HCT116 (cell line): ENCODE data around the gene NTNG1. TPM values are rescaled to one million over a fixed set of nuclear protein-coding genes. Genes with fewer than 3 reads are reported as not detected.

ENCODE experiments used
- ATAC-seq: fragments of 200-7000 bp; cut with Tn5 transposase; 2 replicates; pipeline ENCODE4 v1.9.1; 2020; ENCODE audit warnings: mild to moderate bottlenecking, moderate library complexity
- BruUV-seq: library from RNA; stranded (reverse); fragments of 400-500 nt; replicated peaks from 2 replicates; lab custom pipeline; 2021; lab: Mats Ljungman, UMichigan
- CTCF ChIA-PET: fragments of 300-600 bp; sonication (Branson Sonifier 250); formaldehyde crosslinking; loops from one replicate; lab custom pipeline; 2021; ENCODE audit warnings: antibody characterized with exemption; lab: Charles Lee
- POLR2A ChIA-PET: fragments of 300-600, 350-600 bp; sonication (Branson Sonifier 250); formaldehyde crosslinking; loops from one replicate; lab custom pipeline; 2021; ENCODE audit warnings: antibody characterized with exemption; lab: Charles Lee
- RAD21 ChIA-PET, 2 experiments: fragments of 300-600 bp; sonication (Branson Sonifier 250); formaldehyde crosslinking; loops; one replicate each; lab custom pipeline; 2023; ENCODE audit warnings: low total read pairs in 2 of 2; ENCODE audit not compliant: uncharacterized antibody in 2 of 2, unreplicated experiment in 2 of 2, low non-redundant PET in 1 of 2; lab: Charles Lee
- DNase-seq: peaks from one replicate; pipeline ENCODE4 v3.0.0-alpha.2; 2010; ENCODE audit warnings: low read depth, low spot score
- H2AFZ ChIP-seq: fragments of 200-600 bp; shearing (Covaris generic), sonication (generic); 2 replicates; pipeline ENCODE4 v1.6.1; 2017; ENCODE audit warnings: low read depth, mixed run types, mixed read lengths, antibody characterized with exemption, low read length; ENCODE audit not compliant: poor library complexity, severe bottlenecking
- H3K27ac ChIP-seq: 2 replicates; pipeline ENCODE4 v1.5.1; 2012; ENCODE audit warnings: low read depth, low read length
- H3K27me3 ChIP-seq: fragments of 200-600 bp; sonication (generic); 2 replicates; pipeline ENCODE4 v1.6.1; 2016; ENCODE audit warnings: mixed run types, low read length, mixed read lengths; ENCODE audit not compliant: insufficient read depth
- H3K36me3 ChIP-seq, 2 experiments: fragments of 200-500 bp in 1 of 2; fragments of 200-600 bp in 1 of 2; sonication (Bioruptor generic) in 1 of 2; sonication (generic) in 1 of 2; 2 replicates each; pipeline versions ENCODE4 v1.5.1 to v1.6.1; 2014 to 2016; ENCODE audit warnings: low read length in 2 of 2, inconsistent platforms in 1 of 2, mixed read lengths in 1 of 2, mixed run types in 1 of 2; ENCODE audit not compliant: insufficient read depth in 2 of 2, control insufficient read depth in 1 of 2
- H3K4me1 ChIP-seq, 2 experiments: fragments of 200-600 bp in 1 of 2; sonication (generic) in 1 of 2; 2 replicates each; pipeline versions ENCODE4 v1.5.1 to v1.6.1; 2012 to 2017; ENCODE audit warnings: low read length in 2 of 2, inconsistent platforms in 1 of 2, mild to moderate bottlenecking in 1 of 2, mixed read lengths in 1 of 2, mixed run types in 1 of 2, moderate library complexity in 1 of 2; ENCODE audit not compliant: insufficient read depth in 2 of 2, control insufficient read depth in 1 of 2
- H3K4me2 ChIP-seq: fragments of 200-600 bp; sonication (generic); 2 replicates; pipeline ENCODE4 v1.6.1; 2017; ENCODE audit warnings: mixed run types, low read length, mixed read lengths
- H3K4me3 ChIP-seq, 2 experiments: fragments of 200-600 bp in 1 of 2; sonication (generic) in 1 of 2; replicated peaks in 1 of 2; 2 replicates each; pipeline ENCODE4 v1.5.1; 2011 to 2016; ENCODE audit warnings: low read length in 2 of 2, control low read depth in 1 of 2, low read depth in 1 of 2, mild to moderate bottlenecking in 1 of 2, mixed read lengths in 1 of 2, mixed run types in 1 of 2
- H3K79me2 ChIP-seq: fragments of 200-600 bp; sonication (generic); 2 replicates; pipeline ENCODE4 v1.6.1; 2017; ENCODE audit warnings: mild to moderate bottlenecking, mixed run types, low read length, moderate library complexity, mixed read lengths; ENCODE audit not compliant: insufficient read depth
- H3K9ac ChIP-seq: fragments of 200-600 bp; sonication (generic); 2 replicates; pipeline ENCODE4 v1.6.1; 2016; ENCODE audit warnings: low read length, mixed read lengths
- H3K9me2 ChIP-seq: fragments of 200-600 bp; sonication (generic), shearing (Covaris generic); 2 replicates; pipeline ENCODE4 v1.6.1; 2017; ENCODE audit warnings: mixed run types, mild to moderate bottlenecking, moderate library complexity; ENCODE audit not compliant: insufficient read depth
- H3K9me3 ChIP-seq, 2 experiments: fragments of 200-500 bp in 1 of 2; fragments of 200-600 bp in 1 of 2; sonication (Bioruptor generic) in 1 of 2; sonication (generic) in 1 of 2; 2 replicates each; pipeline ENCODE4 v1.6.1; 2014 to 2017; ENCODE audit warnings: low read length in 2 of 2, mixed read lengths in 2 of 2, inconsistent platforms in 1 of 2, low read depth in 1 of 2, mild to moderate bottlenecking in 1 of 2, mixed run types in 1 of 2, moderate library complexity in 1 of 2; ENCODE audit not compliant: control insufficient read depth in 1 of 2, insufficient read depth in 1 of 2
- H4K20me1 ChIP-seq: fragments of 200-600 bp; sonication (generic), shearing (Covaris generic); 2 replicates; pipeline ENCODE4 v1.6.1; 2017; ENCODE audit warnings: mixed run types, mild to moderate bottlenecking, moderate library complexity; ENCODE audit not compliant: insufficient read depth
- CBX3 ChIP-seq: IDR thresholded peaks from 2 replicates; pipeline ENCODE4 v1.6.1; 2012; ENCODE audit warnings: low read depth
- EGR1 ChIP-seq: IDR thresholded peaks from 2 replicates; pipeline ENCODE4 v1.6.1; 2012; ENCODE audit warnings: low read depth
- ELF1 ChIP-seq: IDR thresholded peaks from 2 replicates; pipeline ENCODE4 v1.6.1; 2012; ENCODE audit warnings: low read depth, borderline replicate concordance
- EZH2phosphoT487 ChIP-seq: fragments of 200-600 bp; IDR thresholded peaks from 2 replicates; pipeline ENCODE4 v1.6.1; 2018; ENCODE audit warnings: antibody characterized with exemption, borderline replicate concordance
- FOSL1 ChIP-seq: IDR thresholded peaks from 2 replicates; pipeline ENCODE4 v1.6.1; 2012; ENCODE audit warnings: low read depth
- POLR2AphosphoS5 ChIP-seq: IDR thresholded peaks from 2 replicates; pipeline ENCODE4 v1.6.1; 2011; ENCODE audit warnings: mild to moderate bottlenecking, low read depth, low read length, moderate library complexity
- RAD21 ChIP-seq: IDR thresholded peaks from 2 replicates; pipeline ENCODE4 v1.6.1; 2012; ENCODE audit warnings: low read depth, mild to moderate bottlenecking
- SP1 ChIP-seq: IDR thresholded peaks from 2 replicates; pipeline ENCODE4 v1.6.1; 2012; ENCODE audit warnings: low read depth
- ZNF274 ChIP-seq: fragments of 200-500 bp; sonication (Bioruptor generic); IDR thresholded peaks from 2 replicates; pipeline ENCODE4 v1.6.1; 2014; ENCODE audit warnings: mild to moderate bottlenecking, low read depth, low read length, inconsistent platforms
- intact Hi-C: fragments of 100-400 bp; cut with micrococcal nuclease; formaldehyde crosslinking; loops from 2 replicates; pipeline ENCODE4 v1.10.0; 2022
- total RNA-seq: library from RNA; stranded (reverse); gene quantifications from one replicate; pipeline ENCODE4 v1.2.1, GENCODE V29; 2021; ENCODE audit not compliant: unreplicated experiment
- TF ChIP-seq, protein P1 (sequence below): IDR thresholded peaks from 2 replicates; pipeline ENCODE4 v1.6.1; 2012
- TF ChIP-seq, protein P2 (sequence below), 3 experiments: fragments of 200-600 bp in 1 of 3; sonication (generic) in 1 of 3; IDR thresholded peaks in 2 of 3; conservative IDR thresholded peaks in 1 of 3; 2 replicates each; pipeline ENCODE4 v1.5.1; 2012 to 2017; ENCODE audit warnings: low read depth in 2 of 3, low read length in 2 of 3, antibody characterized with exemption in 1 of 3, borderline replicate concordance in 1 of 3, control low read depth in 1 of 3, mild to moderate bottlenecking in 1 of 3, mixed read lengths in 1 of 3, mixed run types in 1 of 3, moderate library complexity in 1 of 3; ENCODE audit not compliant: insufficient read depth in 1 of 3

Gene NTNG1
- total RNA-seq, 1 experiment from 2014 or later = not detected

DNA sequence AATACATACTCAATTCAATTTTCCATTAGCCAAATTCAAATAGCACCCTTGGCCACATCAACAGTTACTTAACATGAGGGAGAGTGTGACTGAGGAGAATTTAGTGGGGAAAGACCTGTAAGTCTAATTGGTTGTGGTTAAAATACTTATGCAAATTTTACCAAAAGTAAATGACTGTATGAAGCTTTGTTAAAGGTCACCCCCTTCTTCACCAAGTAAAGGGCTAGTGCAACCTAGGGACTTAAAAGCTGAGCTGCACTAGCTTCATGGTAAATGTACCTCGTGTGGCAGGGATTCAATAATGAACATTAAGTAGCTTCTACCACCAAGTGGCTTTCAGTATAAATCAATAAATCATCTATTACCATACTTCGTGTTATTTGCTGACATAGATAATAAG, 372.0 kb downstream of the NTNG1 start:
- H3K9me3 ChIP-seq = peaks cover 3 to 4% of the 10 kb centered on the region in 2 experiments; a peak in 2 of 4 replicates
- H3K4me1 ChIP-seq = no peaks in the 10 kb centered on the region
- intact Hi-C loops = no loop called here
- no peaks in the 10 kb centered on the region for H4K20me1 ChIP-seq
- no peaks in the 10 kb centered on the region for H3K9me2 ChIP-seq
- H3K9ac ChIP-seq = no peak overlapping the region
- H3K4me2 ChIP-seq = no peak overlapping the region
- H3K36me3 ChIP-seq = no peaks in the 10 kb centered on the region
- TF ChIP-seq FOSL1 (no peak), ZNF274 (no peak), CBX3 (no peak), SP1 (no peak), RAD21 (no peak), ELF1 (no peak), POLR2AphosphoS5 (no peak), EZH2phosphoT487 (no peak), EGR1 (no peak)
- TF ChIP-seq, protein P1, sequence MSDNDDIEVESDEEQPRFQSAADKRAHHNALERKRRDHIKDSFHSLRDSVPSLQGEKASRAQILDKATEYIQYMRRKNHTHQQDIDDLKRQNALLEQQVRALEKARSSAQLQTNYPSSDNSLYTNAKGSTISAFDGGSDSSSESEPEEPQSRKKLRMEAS = no peak
- TF ChIP-seq, protein P2, sequence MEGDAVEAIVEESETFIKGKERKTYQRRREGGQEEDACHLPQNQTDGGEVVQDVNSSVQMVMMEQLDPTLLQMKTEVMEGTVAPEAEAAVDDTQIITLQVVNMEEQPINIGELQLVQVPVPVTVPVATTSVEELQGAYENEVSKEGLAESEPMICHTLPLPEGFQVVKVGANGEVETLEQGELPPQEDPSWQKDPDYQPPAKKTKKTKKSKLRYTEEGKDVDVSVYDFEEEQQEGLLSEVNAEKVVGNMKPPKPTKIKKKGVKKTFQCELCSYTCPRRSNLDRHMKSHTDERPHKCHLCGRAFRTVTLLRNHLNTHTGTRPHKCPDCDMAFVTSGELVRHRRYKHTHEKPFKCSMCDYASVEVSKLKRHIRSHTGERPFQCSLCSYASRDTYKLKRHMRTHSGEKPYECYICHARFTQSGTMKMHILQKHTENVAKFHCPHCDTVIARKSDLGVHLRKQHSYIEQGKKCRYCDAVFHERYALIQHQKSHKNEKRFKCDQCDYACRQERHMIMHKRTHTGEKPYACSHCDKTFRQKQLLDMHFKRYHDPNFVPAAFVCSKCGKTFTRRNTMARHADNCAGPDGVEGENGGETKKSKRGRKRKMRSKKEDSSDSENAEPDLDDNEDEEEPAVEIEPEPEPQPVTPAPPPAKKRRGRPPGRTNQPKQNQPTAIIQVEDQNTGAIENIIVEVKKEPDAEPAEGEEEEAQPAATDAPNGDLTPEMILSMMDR (IDR thresholded peaks at IDR 0.05 in 2 of 3, conservative IDR thresholded peaks at IDR 0.05 in 1 of 3; ENCODE audit: borderline replicate concordance in 1 of 3, insufficient read depth in 1 of 3, low read depth in 2 of 3, low read length in 2 of 3) = no peak
- DNase-seq (no peak), ATAC-seq (no peak)
- no peak overlapping the region for H3K27ac ChIP-seq
- RAD21 ChIA-PET = no interaction called here
- H3K79me2 ChIP-seq = no peaks in the 10 kb centered on the region
- CTCF ChIA-PET = no interaction called here
- H3K4me3 ChIP-seq = no peak overlapping the region
- no peak overlapping the region for H2AFZ ChIP-seq
- no peaks in the 10 kb centered on the region for H3K27me3 ChIP-seq
- POLR2A ChIA-PET = no interaction called here
- no TSS peak for BruUV-seq
